ENCODE data around the gene SETD1B.

DNA sequence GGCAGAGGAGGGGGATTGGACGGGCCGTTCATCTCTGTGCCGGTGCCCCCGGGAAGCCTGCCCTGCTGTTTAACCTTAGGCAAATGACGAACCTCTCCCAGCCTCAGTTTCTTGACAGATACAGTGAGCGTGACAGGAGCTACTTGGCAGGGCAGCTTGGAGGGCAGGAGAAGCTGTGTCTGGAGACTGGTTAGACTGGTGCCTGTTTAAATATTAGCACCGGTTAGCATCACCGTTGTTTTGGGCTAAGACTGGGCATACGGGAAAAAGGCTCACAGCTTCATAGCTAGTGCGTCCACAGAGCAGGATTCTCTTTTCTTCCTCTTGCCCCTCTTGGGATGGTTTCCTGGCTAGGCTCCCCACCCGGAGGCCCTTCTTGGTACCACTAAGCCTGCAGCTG lies 49.0 kb upstream of the SETD1B start:
- TF ChIP-seq CTCF (IDR thresholded peaks at IDR 0.05) (no peak), EP300 (IDR thresholded peaks at IDR 0.05) (no peak), POLR2A (IDR thresholded peaks at IDR 0.05) (no peak)
